ENCODE results near the gene TEX2. TPM values are rescaled to one million over a fixed set of nuclear protein-coding genes. Genes with fewer than 3 reads are reported as not detected.
"Not testable (repeated sequence)": the region's sequence is repeated elsewhere in the genome, so short reads cannot be mapped to it uniquely, and the experiment has no call there.

The TEX2 gene
- total RNA-seq, 1 donor from 2014 or later: 20.7 TPM

DNA sequence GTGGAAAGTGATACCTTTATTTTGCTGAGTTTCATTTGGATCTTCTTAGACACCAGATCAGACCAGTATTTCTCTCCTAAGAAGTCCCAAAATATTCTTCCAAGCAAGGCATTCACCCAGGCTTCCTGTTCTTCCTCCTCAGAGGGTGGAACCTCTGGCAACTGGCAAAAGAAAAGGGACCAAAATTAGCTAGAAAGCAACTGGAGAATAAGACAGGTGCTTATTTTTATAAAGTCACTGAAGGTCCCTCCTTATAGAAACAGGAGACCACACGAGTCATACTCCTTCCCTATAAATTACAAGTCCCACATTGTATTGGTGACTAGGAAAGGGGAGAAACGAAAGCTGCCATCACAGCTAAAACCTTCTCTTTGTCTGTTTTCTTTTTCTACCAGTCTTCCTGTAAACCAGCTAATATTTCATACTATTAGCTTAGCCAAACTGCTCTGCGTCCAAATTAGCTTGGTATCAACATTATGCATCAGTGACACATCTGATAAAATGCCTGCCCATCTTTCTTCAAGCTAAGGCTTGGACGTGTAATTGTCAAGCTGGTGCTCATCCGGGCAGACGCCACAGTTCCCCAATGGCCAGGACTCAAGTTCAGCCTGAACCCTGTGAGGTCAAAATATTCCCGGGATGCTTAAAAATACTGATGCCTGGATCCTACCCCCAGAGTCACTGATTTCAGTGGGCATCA lies 85.6 kb downstream of the TEX2 start:
- no peak overlapping the region for H3K27ac Mint-ChIP-seq
- H3K9me3 Mint-ChIP-seq: no peaks in the 10 kb centered on the region
- H3K36me3 Mint-ChIP-seq (ENCODE audit: low read depth): peaks cover 18% of the 10 kb centered on the region
- no peaks in the 10 kb centered on the region for H3K27me3 Mint-ChIP-seq (ENCODE audit: low read depth)
- no peak for DNase-seq (ENCODE audit: low spot score)
- no peak overlapping the region for H3K4me3 Mint-ChIP-seq (ENCODE audit: low read depth)
- no peaks in the 10 kb centered on the region for H3K4me1 Mint-ChIP-seq (ENCODE audit: low read depth)
- intact Hi-C loops (cut with micrococcal nuclease): no loop called here

DNA sequence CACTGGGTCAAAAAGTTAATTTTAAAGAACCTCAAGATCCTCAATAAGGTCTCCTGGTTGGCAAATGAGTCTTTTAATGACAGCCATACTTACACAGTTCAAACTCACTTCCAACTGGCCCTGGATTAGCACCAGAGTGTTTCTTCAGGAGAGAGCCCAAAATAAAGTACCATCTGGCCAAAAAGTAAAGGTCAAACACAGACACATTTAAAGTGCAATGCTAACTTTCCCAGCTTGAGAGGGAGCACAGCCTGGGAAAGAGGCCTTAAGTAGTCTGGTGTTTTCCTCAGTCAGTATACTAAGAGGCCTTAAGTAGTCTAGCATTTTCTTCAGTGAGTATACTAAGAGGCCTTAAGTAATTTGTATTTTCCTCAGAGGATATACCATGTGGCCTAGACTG lies 86.5 kb downstream of the TEX2 start:
- H3K27ac Mint-ChIP-seq: no peak overlapping the region
- no peak overlapping the region for H3K4me3 Mint-ChIP-seq (ENCODE audit: low read depth)
- H3K27me3 Mint-ChIP-seq (ENCODE audit: low read depth): no peaks in the 10 kb centered on the region
- H3K4me1 Mint-ChIP-seq (ENCODE audit: low read depth): no peaks in the 10 kb centered on the region
- peaks cover 18% of the 10 kb centered on the region for H3K36me3 Mint-ChIP-seq (ENCODE audit: low read depth)
- DNase-seq (ENCODE audit: low spot score): no peak
- intact Hi-C loops (cut with micrococcal nuclease): no loop called here
- no peaks in the 10 kb centered on the region for H3K9me3 Mint-ChIP-seq

DNA sequence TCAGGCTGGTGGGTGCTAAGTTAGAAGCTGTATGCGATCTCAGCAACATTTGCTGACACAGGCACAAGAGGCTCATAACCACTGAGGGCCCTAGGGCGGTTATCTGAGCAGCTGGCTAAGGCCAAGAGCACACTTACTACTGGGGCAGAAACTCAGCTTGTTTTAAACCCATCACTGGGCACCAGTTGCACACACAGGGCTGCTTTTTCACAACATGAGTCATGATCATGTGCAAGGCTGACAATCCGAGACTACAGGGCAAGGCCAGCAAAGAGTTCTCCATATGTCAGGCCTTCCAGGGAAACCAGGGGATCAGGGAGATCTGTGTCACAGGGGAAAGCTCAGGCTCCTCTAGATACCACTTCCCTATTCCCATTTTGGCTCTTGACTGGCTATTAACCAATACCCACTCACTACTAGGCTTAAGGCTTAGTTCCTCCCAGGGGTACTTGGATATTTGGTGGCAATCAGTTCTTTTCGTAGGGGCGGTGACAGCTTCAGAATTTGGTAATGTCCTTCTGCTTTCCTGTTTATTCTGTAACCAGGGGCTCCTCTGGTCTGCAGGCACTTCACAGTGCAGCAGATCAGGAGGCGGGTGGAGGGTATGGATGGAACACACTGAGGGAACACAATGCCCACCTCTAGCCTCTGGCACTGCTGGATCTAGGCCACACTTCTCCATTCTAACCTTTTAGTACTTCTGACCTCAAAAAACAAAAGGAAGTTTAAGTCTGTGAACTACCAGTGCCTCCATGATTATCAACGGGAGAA lies 88.2 kb downstream of the TEX2 start:
- no peaks in the 10 kb centered on the region for H3K27me3 Mint-ChIP-seq (ENCODE audit: low read depth)
- no peaks in the 10 kb centered on the region for H3K9me3 Mint-ChIP-seq
- no peak overlapping the region for H3K4me3 Mint-ChIP-seq (ENCODE audit: low read depth)
- no peaks in the 10 kb centered on the region for H3K4me1 Mint-ChIP-seq (ENCODE audit: low read depth)
- H3K27ac Mint-ChIP-seq: no peak overlapping the region
- peaks cover 22% of the 10 kb centered on the region for H3K36me3 Mint-ChIP-seq (ENCODE audit: low read depth)
- DNase-seq (ENCODE audit: low spot score): no peak
- intact Hi-C loops (cut with micrococcal nuclease): no loop called here

DNA sequence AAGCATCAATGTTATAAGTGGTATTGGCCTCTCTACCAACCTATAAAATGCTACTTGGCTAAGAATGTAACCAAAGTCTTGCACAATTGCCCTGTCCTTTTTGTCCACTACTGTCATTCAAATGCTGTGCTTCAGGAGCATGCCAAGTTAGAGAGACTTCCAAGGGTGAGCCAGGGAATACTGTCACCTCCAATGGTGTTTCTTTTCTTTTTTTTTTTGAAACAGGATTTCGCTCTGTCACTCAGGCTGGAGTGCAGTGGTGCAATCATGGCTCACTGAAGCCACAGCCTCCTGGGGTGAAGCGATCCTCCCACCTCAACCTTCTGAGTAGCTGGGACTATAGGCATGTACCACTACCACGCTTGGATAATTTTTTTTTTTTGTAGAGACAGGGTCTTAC lies 89.4 kb downstream of the TEX2 start:
- H3K36me3 Mint-ChIP-seq (ENCODE audit: low read depth): peaks cover 16% of the 10 kb centered on the region
- no peak overlapping the region for H3K27ac Mint-ChIP-seq
- no peak for DNase-seq (ENCODE audit: low spot score)
- H3K27me3 Mint-ChIP-seq (ENCODE audit: low read depth): no peaks in the 10 kb centered on the region
- no peak overlapping the region for H3K4me3 Mint-ChIP-seq (ENCODE audit: low read depth)
- no peaks in the 10 kb centered on the region for H3K4me1 Mint-ChIP-seq (ENCODE audit: low read depth)
- intact Hi-C loops (cut with micrococcal nuclease): no loop called here
- H3K9me3 Mint-ChIP-seq: no peaks in the 10 kb centered on the region

DNA sequence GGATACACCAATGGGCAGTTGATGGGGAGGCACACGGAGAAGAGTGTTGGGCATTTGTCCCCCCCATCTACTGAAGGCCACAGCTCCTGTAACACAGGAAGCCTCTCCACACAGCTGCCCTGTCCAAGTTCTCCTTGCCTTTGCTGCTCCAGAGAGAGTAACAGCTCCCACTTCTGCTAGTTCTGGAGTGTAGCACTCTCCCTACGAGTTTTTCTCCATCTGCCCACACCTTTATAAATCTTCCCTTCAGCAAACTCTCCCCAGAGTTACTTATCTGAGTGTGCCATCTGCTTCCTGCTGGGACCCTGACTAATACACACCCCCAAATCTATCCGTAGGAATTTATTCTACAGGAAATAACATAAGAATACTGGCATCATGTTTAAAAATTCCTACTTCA lies 90.5 kb downstream of the TEX2 start:
- intact Hi-C loops (cut with micrococcal nuclease): no loop called here
- Mint-ChIP-seq H3K9me3 (no peaks in the 10 kb centered on the region), H3K36me3 (ENCODE audit: low read depth) (peaks cover 16% of the 10 kb centered on the region), H3K4me1 (ENCODE audit: low read depth) (no peaks in the 10 kb centered on the region), H3K27me3 (ENCODE audit: low read depth) (no peaks in the 10 kb centered on the region), H3K4me3 (ENCODE audit: low read depth) (no peak overlapping the region), H3K27ac (no peak overlapping the region)
- DNase-seq (ENCODE audit: low spot score): no peak

DNA sequence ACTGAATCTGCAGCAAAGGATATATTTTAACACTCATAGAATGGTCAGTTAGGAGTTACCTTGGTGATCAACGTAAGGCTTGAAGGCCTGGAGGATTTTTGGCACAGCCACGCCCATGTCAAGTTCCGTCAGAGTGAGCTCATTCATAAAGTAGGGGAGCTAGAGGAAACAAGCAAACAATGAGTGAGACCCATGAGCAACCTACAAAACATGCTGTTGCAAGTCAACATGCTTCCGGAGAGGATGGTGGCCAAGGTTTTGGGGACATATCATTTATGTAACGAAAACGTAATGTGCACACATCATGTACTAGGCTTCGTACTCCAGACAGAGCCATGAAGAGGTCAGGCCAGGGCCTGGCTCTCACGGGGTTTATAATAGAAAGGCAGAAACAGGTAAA lies 92.0 kb downstream of the TEX2 start:
- no peaks in the 10 kb centered on the region for H3K4me1 Mint-ChIP-seq (ENCODE audit: low read depth)
- no peak for DNase-seq (ENCODE audit: low spot score)
- H3K4me3 Mint-ChIP-seq (ENCODE audit: low read depth): no peak overlapping the region
- no peaks in the 10 kb centered on the region for H3K9me3 Mint-ChIP-seq
- H3K27ac Mint-ChIP-seq: no peak overlapping the region
- intact Hi-C loops (cut with micrococcal nuclease): no loop called here
- no peaks in the 10 kb centered on the region for H3K27me3 Mint-ChIP-seq (ENCODE audit: low read depth)
- peaks cover 22% of the 10 kb centered on the region for H3K36me3 Mint-ChIP-seq (ENCODE audit: low read depth)

DNA sequence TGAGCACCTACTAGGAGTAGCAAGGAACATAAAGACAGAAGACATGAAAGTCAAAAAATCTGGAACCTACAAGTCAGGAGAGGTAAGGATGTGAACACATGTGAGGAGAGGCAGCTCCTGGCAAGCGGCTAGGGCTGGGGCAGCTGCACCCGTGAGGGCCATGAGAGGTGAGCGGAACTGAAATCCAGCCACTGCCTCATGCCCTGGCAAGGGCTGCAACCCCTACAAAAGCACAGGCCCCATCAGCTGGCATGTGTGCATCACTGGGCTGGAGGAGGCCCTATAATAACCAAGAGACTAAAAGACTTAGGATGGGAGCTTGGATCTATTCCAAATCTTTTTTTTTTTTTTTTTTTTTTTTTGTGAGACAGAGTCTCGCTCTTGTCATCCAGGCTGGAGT lies 92.8 kb downstream of the TEX2 start:
- H3K27ac Mint-ChIP-seq: no peak overlapping the region
- no peaks in the 10 kb centered on the region for H3K9me3 Mint-ChIP-seq
- H3K27me3 Mint-ChIP-seq (ENCODE audit: low read depth): no peaks in the 10 kb centered on the region
- no peaks in the 10 kb centered on the region for H3K4me1 Mint-ChIP-seq (ENCODE audit: low read depth)
- no peak overlapping the region for H3K4me3 Mint-ChIP-seq (ENCODE audit: low read depth)
- intact Hi-C loops (cut with micrococcal nuclease): no loop called here
- no peak for DNase-seq (ENCODE audit: low spot score)
- peaks cover 22% of the 10 kb centered on the region for H3K36me3 Mint-ChIP-seq (ENCODE audit: low read depth)

DNA sequence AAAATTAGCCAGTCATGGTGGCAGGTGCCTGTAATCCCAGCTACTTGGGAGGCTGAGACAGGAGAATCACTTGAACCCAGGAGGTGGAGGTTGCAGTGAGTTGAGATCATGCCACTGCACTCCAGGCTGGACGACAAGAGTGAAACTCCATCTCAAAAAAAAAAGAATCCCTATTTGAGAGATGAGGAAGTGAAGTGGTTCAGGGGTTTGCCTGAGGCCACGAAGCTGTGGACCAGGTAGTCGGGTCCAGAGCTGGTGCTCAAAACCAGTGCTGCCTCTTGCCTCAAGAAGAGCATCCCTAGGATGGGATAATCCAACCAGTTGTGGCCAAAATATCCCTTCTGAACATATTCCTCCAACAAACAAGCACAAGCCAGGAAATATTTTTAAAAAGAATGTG lies 95.4 kb downstream of the TEX2 start:
- H3K27me3 Mint-ChIP-seq (ENCODE audit: low read depth); H3K27ac Mint-ChIP-seq; intact Hi-C loops (cut with micrococcal nuclease); DNase-seq (ENCODE audit: low spot score); H3K9me3 Mint-ChIP-seq; H3K4me1 Mint-ChIP-seq (ENCODE audit: low read depth); H3K4me3 Mint-ChIP-seq (ENCODE audit: low read depth): not testable (repeated sequence)
- peaks cover 21% of the 10 kb centered on the region for H3K36me3 Mint-ChIP-seq (ENCODE audit: low read depth)

DNA sequence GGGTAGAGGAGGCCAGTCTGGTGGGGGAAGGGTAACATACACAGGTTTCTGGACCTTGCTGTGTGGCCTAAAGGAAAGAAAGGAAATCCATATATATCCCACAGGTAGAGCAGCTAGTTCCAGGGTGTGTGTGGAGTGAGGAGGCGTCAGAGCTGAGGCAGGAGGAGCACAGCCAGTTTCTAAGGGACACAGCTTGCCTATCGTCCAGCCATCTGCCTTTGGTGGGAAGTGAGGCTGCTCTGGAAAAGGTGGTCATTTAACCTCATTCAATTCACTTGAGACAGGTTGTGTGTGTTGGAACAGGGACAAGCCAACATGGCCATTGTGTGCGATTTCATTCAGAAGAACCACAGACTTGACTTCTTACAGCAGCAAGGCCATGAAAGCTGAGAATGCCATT lies 96.2 kb downstream of the TEX2 start:
- Mint-ChIP-seq H3K4me1 (ENCODE audit: low read depth) (no peaks in the 10 kb centered on the region), H3K4me3 (ENCODE audit: low read depth) (no peak overlapping the region), H3K27me3 (ENCODE audit: low read depth) (no peaks in the 10 kb centered on the region), H3K9me3 (no peaks in the 10 kb centered on the region), H3K36me3 (ENCODE audit: low read depth) (peaks cover 17% of the 10 kb centered on the region), H3K27ac (no peak overlapping the region)
- intact Hi-C loops (cut with micrococcal nuclease): no loop called here
- DNase-seq (ENCODE audit: low spot score): no peak

DNA sequence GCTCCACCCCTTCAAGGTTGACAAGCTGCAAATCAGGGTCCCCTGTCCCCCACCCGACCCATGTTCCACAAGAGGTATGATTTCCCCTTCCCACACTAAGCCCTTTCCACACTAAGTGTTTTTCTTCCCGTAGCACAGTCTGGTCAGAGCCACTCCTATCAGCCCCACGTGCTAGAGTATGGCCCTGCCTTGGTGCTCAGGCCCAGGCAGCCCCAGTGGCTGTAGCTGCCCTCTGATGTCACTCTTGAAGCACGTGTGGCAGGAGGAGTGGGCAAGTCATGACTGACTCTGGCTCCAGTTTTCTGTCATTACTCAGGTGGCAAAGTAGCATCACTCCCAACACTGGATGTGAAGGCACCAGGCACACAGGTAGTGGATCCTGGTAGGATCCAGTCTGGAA lies 97.7 kb downstream of the TEX2 start:
- Mint-ChIP-seq H3K27me3 (ENCODE audit: low read depth) (no peaks in the 10 kb centered on the region), H3K4me3 (ENCODE audit: low read depth) (no peak overlapping the region), H3K27ac (no peak overlapping the region), H3K9me3 (no peaks in the 10 kb centered on the region), H3K4me1 (ENCODE audit: low read depth) (no peaks in the 10 kb centered on the region), H3K36me3 (ENCODE audit: low read depth) (peaks cover 14% of the 10 kb centered on the region)
- DNase-seq (ENCODE audit: low spot score): no peak
- intact Hi-C loops (cut with micrococcal nuclease): no loop called here

DNA sequence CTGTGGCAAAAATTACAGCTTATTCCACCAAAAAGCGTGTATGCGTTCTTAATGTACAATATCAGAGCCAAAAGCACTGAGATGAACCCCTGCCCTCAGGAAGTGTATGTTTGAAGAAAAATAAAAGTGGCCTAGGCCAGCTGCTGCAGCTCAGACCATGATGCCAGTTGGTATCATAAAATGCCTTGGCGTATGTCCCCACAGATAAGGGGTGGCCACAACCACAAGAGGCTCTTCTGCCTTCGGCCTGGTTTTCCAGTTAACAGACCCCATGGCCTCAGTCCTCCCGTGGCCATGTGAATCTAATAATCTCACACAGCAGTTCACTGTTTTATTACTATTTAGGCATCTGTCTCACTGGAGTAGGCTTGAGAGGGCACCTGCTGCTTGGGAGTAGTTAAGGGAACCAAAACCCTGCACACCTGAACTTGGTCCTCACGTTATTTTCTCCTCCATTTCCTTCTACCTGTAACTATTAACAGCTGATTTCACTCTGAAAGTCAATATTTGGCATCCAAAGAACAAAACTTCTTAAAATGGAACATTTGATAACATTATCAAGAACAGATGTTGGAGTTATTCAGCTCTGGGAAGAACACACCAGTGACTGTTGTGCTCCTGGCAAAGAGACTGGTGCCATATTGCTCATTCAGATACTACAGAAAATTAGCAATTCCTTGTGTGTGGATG lies 98.3 kb downstream of the TEX2 start:
- Mint-ChIP-seq H3K27ac (no peak overlapping the region), H3K9me3 (no peaks in the 10 kb centered on the region), H3K27me3 (ENCODE audit: low read depth) (no peaks in the 10 kb centered on the region), H3K36me3 (ENCODE audit: low read depth) (peaks cover 7% of the 10 kb centered on the region), H3K4me1 (ENCODE audit: low read depth) (no peaks in the 10 kb centered on the region), H3K4me3 (ENCODE audit: low read depth) (no peak overlapping the region)
- DNase-seq (ENCODE audit: low spot score): no peak
- intact Hi-C loops (cut with micrococcal nuclease): no loop called here

DNA sequence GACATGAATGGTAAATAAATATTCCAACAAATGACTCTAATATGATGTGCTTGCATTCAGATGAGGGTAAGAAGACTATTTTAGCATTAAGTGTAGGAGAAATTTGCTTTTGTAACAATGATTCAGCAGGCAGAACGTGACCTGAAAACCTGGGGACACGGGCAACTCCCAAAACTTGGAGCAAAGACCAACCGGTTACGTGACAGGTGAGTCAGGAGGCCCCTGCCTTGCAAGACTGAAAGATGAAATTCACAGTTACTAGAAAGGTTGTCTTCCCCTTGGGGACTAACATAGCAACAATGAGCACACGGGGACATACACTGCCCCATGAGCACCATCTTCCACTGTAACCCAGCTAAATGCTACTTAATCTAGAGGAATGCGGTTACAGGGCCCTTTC lies 99.6 kb downstream of the TEX2 start:
- intact Hi-C loops (cut with micrococcal nuclease): no loop called here

DNA sequence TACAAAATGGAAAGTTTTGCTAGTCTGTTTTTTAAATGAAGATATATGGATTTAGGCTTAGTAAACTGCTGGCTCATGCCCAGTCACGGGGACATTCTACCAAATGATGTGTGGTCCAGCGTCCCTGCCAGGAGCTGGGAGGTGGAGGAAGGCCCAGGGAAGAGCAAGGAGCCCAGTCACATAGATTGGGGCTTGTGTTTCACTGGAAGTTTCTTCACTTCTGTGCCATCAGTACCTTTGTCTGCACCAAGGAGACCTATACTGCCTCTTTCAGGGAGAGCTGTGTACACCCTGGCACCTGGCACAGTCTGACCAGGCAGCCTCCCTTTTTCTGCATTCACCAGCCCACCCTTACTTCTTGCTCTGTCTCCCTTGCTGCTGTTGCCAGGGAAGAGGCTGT lies 100.5 kb downstream of the TEX2 start:
- Mint-ChIP-seq H3K27ac (no peak overlapping the region), H3K27me3 (ENCODE audit: low read depth) (no peaks in the 10 kb centered on the region), H3K4me1 (ENCODE audit: low read depth) (no peaks in the 10 kb centered on the region), H3K4me3 (ENCODE audit: low read depth) (no peak overlapping the region), H3K36me3 (ENCODE audit: low read depth) (peaks cover 6% of the 10 kb centered on the region), H3K9me3 (no peaks in the 10 kb centered on the region)
- DNase-seq (ENCODE audit: low spot score): no peak
- intact Hi-C loops (cut with micrococcal nuclease): no loop called here

More for the DNA sequence above, 99.6 kb downstream of the TEX2 start:
- Mint-ChIP-seq H3K36me3 (ENCODE audit: low read depth) (peaks cover 6% of the 10 kb centered on the region), H3K27ac (no peak overlapping the region), H3K27me3 (ENCODE audit: low read depth) (no peaks in the 10 kb centered on the region), H3K9me3 (no peaks in the 10 kb centered on the region), H3K4me1 (ENCODE audit: low read depth) (no peaks in the 10 kb centered on the region), H3K4me3 (ENCODE audit: low read depth) (no peak overlapping the region)
- no peak for DNase-seq (ENCODE audit: low spot score)
